ENCODE data around the gene UBE2E2.

The UBE2E2 gene

GRCh38 chr3:23440416-23441294 is 237.5 kb downstream of the UBE2E2 start:
- no peak for DNase-seq (ENCODE audit: low read depth in 2 of 2)

GRCh38 chr3:23442598-23443383 is 239.7 kb downstream of the UBE2E2 start:
- DNase-seq (ENCODE audit: low read depth in 2 of 2), result no peak

- DNase-seq (ENCODE audit: low read depth in 2 of 2), result no peak
Observed at GRCh38 chr3:23444386-23444785, 241.3 kb downstream of the UBE2E2 start.

GRCh38 chr3:23446301-23446700 is 243.2 kb downstream of the UBE2E2 start:
- no peak for DNase-seq (ENCODE audit: low read depth in 2 of 2)

- no peak for DNase-seq (ENCODE audit: low read depth in 2 of 2)
Observed at GRCh38 chr3:23448998-23449537, 245.9 kb downstream of the UBE2E2 start.

- no peak for DNase-seq (ENCODE audit: low read depth in 2 of 2)
Observed at GRCh38 chr3:23450051-23450450, 246.9 kb downstream of the UBE2E2 start.

GRCh38 chr3:23450806-23451205 is 247.7 kb downstream of the UBE2E2 start:
- no peak for DNase-seq (ENCODE audit: low read depth in 2 of 2)

- no peak for DNase-seq (ENCODE audit: low read depth in 2 of 2)
Observed at GRCh38 chr3:23452408-23452807, 249.3 kb downstream of the UBE2E2 start.

GRCh38 chr3:23455084-23455483 is 252.0 kb downstream of the UBE2E2 start:
- DNase-seq (ENCODE audit: low read depth in 2 of 2), result no peak

GRCh38 chr3:23455775-23456174 is 252.6 kb downstream of the UBE2E2 start:
- no peak for DNase-seq (ENCODE audit: low read depth in 2 of 2)

GRCh38 chr3:23457697-23458096 is 254.6 kb downstream of the UBE2E2 start:
- DNase-seq (ENCODE audit: low read depth in 2 of 2), result no peak

- no peak for DNase-seq (ENCODE audit: low read depth in 2 of 2)
Observed at GRCh38 chr3:23459465-23459864, 256.3 kb downstream of the UBE2E2 start.

GRCh38 chr3:23459889-23460546 is 256.9 kb downstream of the UBE2E2 start:
- DNase-seq (ENCODE audit: low read depth in 2 of 2), result no peak

- DNase-seq (ENCODE audit: low read depth in 2 of 2), result no peak
Observed at GRCh38 chr3:23461069-23461468, 257.9 kb downstream of the UBE2E2 start.

- no peak for DNase-seq (ENCODE audit: low read depth in 2 of 2)
Observed at GRCh38 chr3:23463791-23464190, 260.7 kb downstream of the UBE2E2 start.

GRCh38 chr3:23465569-23465968 is 262.4 kb downstream of the UBE2E2 start:
- no peak for DNase-seq (ENCODE audit: low read depth in 2 of 2)

- DNase-seq (ENCODE audit: low read depth in 2 of 2), result no peak
Observed at GRCh38 chr3:23468203-23468602, 265.1 kb downstream of the UBE2E2 start.

GRCh38 chr3:23474580-23475357 is 271.6 kb downstream of the UBE2E2 start:
- no peak for DNase-seq (ENCODE audit: low read depth in 2 of 2)

GRCh38 chr3:23475446-23475845 is 272.3 kb downstream of the UBE2E2 start:
- DNase-seq (ENCODE audit: low read depth in 2 of 2), result no peak

- DNase-seq (ENCODE audit: low read depth in 2 of 2), result no peak
Observed at GRCh38 chr3:23479026-23479425, 275.9 kb downstream of the UBE2E2 start.

GRCh38 chr3:23479615-23480328 is 276.6 kb downstream of the UBE2E2 start:
- no peak for DNase-seq (ENCODE audit: low read depth in 2 of 2)
